Esophagus muscularis mucosa (tissue), 4 donors: ENCODE measurements around the gene TIE1. TPM values are rescaled to one million over a fixed set of nuclear protein-coding genes. Genes with fewer than 3 reads are reported as not detected.

Experiments
- DNase-seq: peaks from one replicate; pipeline ENCODE4 v3.0.0-alpha.2; 2017; ENCODE audit errors: extremely low spot score
- H3K27ac ChIP-seq, 4 donors: fragments of 200-600 bp; sonication (generic); replicated peaks in 1 of 4; 1 replicate in 3 of 4; 2 replicates in 1 of 4; pipeline ENCODE4 v1.5.1; 2016 to 2019; ENCODE audit warnings: mild to moderate bottlenecking in 1 of 4
- H3K27me3 ChIP-seq, 4 donors: fragments of 200-600 bp; sonication (generic); one replicate each; pipeline versions ENCODE4 v1.5.1 to v1.6.0; 2016 to 2019
- H3K36me3 ChIP-seq, 4 donors: fragments of 200-600 bp; sonication (generic); one replicate each; pipeline ENCODE4 v1.5.1; 2016 to 2019
- H3K4me1 ChIP-seq, 4 donors: fragments of 200-600 bp; sonication (generic); one replicate each; pipeline ENCODE4 v1.5.1; 2016 to 2019
- H3K4me3 ChIP-seq, 4 donors: fragments of 200-600 bp; sonication (generic); 1 replicate in 2 of 4; 2 replicates in 2 of 4; pipeline ENCODE4 v1.5.1; 2016 to 2019; ENCODE audit warnings: mild to moderate bottlenecking in 4 of 4, moderate library complexity in 1 of 4
- H3K9me3 ChIP-seq, 4 donors: fragments of 200-600 bp; sonication (generic); 1 replicate in 3 of 4; 2 replicates in 1 of 4; pipeline ENCODE4 v1.5.1; 2016 to 2019
- EP300 ChIP-seq: sonication (generic); formaldehyde crosslinking; IDR thresholded peaks from one replicate; pipeline ENCODE4 v1.6.1; 2017; ENCODE audit warnings: antibody characterized with exemption
- POLR2A ChIP-seq: fragments of 450-650 bp; IDR thresholded peaks from one replicate; pipeline ENCODE4 v1.6.1; 2017; ENCODE audit warnings: antibody characterized with exemption, moderate library complexity, mild to moderate bottlenecking, low read depth
- POLR2AphosphoS5 ChIP-seq, 2 donors: sonication (generic); formaldehyde crosslinking; IDR thresholded peaks; one replicate each; pipeline ENCODE4 v1.6.1; 2017; ENCODE audit warnings: antibody characterized with exemption in 2 of 2
- WGBS: methylation state at CpG from one replicate; pipeline ENCODE4 v1.1.5; 2018; 5-methylcytosine and 5-hydroxymethylcytosine counted together
- intact Hi-C: fragments of 100-400 bp; cut with DNase I; formaldehyde crosslinking; loops from one replicate; pipeline ENCODE4 v1.15.1; 2023
- total RNA-seq, 4 donors: library from RNA; depleted of rRNA; stranded (reverse); fragments of >200 nt; gene quantifications; one replicate each; pipeline versions ENCODE4 v1.1.0 to v1.2.1, GENCODE V29; 2016
- TF ChIP-seq, protein P1 (sequence below), 3 experiments: fragments of 200-600 bp in 2 of 3; fragments of 450-650 bp in 1 of 3; sonication (generic) in 2 of 3; IDR thresholded peaks; one replicate each; pipeline ENCODE4 v1.5.1; 2017 to 2019; ENCODE audit warnings: antibody characterized with exemption in 3 of 3, mild to moderate bottlenecking in 2 of 3, moderate library complexity in 1 of 3

The TIE1 gene
- total RNA-seq, 4 donors from 2014 or later: 16.2 to 51.1 (median 32.6) TPM

DNA sequence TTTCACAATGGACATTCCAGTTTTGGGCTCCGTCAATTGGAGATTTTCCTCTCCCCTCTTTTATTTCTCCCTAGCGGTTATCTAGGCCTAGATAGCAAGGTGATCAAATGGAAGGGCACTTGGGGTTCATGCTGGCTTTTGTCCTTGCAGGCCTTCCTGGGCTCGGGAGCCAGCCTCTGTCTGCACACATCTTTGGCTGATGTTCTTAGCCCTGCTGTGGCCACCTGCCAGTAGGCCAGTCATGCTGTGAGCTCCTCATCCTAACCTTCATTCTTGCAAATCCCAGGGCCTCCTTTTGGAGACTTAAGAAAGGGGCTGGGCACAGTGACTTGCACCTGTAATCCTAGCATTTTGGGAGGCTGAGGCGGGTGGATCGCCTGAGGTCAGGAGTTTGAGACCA, 13.5 kb downstream of the TIE1 start:
- intact Hi-C loops: no loop called here
- H3K4me3 ChIP-seq: no peak overlapping the region
- H3K36me3 ChIP-seq: peaks cover 0 to 62% (median 9%) of the 10 kb centered on the region in 4 donors
- no peak overlapping the region for H3K27ac ChIP-seq
- DNase-seq: no peak
- WGBS: 100% methylated on average over 5 of the region's 5 CpGs
- TF ChIP-seq POLR2AphosphoS5 (IDR thresholded peaks at IDR 0.05): no peak
- no peak for TF ChIP-seq POLR2A
- no peak for TF ChIP-seq EP300
- TF ChIP-seq, protein P1, sequence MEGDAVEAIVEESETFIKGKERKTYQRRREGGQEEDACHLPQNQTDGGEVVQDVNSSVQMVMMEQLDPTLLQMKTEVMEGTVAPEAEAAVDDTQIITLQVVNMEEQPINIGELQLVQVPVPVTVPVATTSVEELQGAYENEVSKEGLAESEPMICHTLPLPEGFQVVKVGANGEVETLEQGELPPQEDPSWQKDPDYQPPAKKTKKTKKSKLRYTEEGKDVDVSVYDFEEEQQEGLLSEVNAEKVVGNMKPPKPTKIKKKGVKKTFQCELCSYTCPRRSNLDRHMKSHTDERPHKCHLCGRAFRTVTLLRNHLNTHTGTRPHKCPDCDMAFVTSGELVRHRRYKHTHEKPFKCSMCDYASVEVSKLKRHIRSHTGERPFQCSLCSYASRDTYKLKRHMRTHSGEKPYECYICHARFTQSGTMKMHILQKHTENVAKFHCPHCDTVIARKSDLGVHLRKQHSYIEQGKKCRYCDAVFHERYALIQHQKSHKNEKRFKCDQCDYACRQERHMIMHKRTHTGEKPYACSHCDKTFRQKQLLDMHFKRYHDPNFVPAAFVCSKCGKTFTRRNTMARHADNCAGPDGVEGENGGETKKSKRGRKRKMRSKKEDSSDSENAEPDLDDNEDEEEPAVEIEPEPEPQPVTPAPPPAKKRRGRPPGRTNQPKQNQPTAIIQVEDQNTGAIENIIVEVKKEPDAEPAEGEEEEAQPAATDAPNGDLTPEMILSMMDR (IDR thresholded peaks at IDR 0.05): no peak
- no peaks in the 10 kb centered on the region for H3K9me3 ChIP-seq
- H3K27me3 ChIP-seq: no peaks in the 10 kb centered on the region
- no peaks in the 10 kb centered on the region for H3K4me1 ChIP-seq

DNA sequence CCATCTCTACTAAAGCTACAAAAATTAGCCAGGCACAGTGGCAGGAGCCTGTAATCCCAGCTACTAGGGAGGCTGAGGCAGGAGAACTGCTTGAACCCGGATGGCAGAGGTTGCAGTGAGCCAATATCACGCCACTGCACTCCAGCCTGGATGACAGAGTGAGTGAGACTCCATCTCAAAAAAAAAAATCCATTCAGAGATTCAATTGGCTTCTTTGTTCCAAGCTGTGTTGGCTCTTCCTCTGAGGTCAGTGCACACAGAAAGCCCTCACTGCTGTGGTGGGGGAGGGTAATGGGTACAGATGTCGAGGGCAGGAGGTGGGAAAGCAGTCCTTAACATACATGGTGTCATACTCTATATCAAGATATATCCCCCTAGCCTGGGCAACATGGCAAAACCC, 14.7 kb downstream of the TIE1 start:
- H3K27ac ChIP-seq: no peak overlapping the region
- intact Hi-C loops: no loop called here
- no peaks in the 10 kb centered on the region for H3K9me3 ChIP-seq
- peaks cover 0 to 61% (median 7%) of the 10 kb centered on the region in 4 donors for H3K36me3 ChIP-seq
- H3K4me1 ChIP-seq: no peaks in the 10 kb centered on the region
- no peaks in the 10 kb centered on the region for H3K27me3 ChIP-seq
- DNase-seq: no peak
- no peak overlapping the region for H3K4me3 ChIP-seq
- 73% methylated on average over 3 of the region's 3 CpGs for WGBS
- TF ChIP-seq EP300 (no peak), POLR2AphosphoS5 (IDR thresholded peaks at IDR 0.05) (no peak), POLR2A (no peak)
- TF ChIP-seq, protein P1 (IDR thresholded peaks at IDR 0.05): no peak

DNA sequence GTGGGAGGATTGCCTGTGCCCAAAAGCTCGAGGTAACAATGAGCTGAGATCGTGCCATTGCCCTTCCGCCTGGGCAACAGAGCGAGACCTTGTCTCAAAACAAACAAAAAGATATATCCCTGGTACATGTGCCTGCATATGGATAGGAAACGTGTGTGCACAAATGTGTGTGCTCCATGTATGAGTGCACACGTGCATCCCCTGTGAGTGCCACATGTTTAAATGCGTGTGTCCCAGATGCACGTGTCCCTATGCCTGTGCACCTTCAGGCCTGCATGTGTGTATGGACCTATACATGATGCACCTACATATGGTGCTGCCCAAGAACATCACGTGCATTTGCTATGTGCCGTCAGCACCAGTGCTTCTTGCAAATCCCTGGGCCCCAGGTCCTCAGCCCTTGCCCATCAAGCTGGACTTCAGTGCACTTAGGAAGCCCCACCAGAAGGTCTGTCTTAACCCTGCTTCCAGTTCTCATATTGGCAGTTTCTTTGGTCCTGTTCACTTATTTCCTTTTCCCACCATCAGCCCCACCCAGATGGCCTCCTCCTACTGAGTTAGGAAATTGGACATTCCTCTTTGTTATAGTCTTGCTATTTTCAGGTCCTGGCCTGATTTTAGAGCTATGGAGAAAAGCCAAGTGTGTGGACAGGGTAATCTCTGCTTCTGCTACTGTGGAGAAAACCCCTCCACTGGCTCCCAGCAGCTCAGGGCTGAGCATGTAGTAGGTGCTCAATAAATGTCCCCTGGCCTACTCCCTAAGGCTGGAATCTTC, 15.4 kb downstream of the TIE1 start:
- TF ChIP-seq, protein P1 (IDR thresholded peaks at IDR 0.05): no peak
- TF ChIP-seq POLR2A: no peak
- peaks cover 0 to 60% (median 7%) of the 10 kb centered on the region in 4 donors for H3K36me3 ChIP-seq
- no peak for DNase-seq
- no peaks in the 10 kb centered on the region for H3K4me1 ChIP-seq
- no peak overlapping the region for H3K4me3 ChIP-seq
- no peak overlapping the region for H3K27ac ChIP-seq
- H3K9me3 ChIP-seq: no peaks in the 10 kb centered on the region
- no peaks in the 10 kb centered on the region for H3K27me3 ChIP-seq
- intact Hi-C loops: no loop called here
- WGBS: 85% methylated on average over 8 of the region's 10 CpGs

DNA sequence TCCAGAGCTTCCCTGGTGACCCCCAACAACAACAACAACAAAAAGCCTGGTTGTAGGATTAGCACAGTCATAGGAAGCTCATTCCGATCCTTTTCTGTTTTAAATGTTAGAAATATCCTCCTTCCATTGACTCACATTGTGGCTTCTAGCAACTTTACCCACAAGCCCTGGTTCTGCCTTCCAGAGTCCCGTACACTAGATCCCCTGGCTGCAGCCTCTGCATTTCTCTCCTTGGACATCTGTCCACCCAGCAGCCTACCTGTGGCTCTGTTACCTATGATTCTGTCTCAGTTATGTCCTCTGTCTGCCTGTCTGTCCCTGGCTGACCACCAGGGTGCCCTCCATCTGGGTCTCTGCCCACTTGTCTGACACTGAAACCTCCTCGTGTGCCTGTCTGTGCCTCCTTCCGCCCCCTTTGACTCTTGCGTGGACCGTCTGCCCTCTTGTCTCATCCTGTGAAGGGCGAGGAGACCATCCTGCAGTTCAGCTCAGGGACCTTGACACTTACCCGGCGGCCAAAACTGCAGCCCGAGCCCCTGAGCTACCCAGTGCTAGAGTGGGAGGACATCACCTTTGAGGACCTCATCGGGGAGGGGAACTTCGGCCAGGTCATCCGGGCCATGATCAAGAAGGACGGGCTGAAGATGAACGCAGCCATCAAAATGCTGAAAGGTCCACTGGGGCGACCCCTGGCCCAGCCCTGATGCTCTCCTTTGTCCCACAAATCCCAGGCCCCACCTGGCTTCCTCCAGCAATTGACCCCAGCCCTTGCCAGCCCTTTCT, 16.1 kb downstream of the TIE1 start:
- Histone ChIP-seq H3K4me3 (no peak overlapping the region), H3K27ac (no peak overlapping the region), H3K9me3 (no peaks in the 10 kb centered on the region), H3K36me3 (peaks cover 0 to 58% (median 8%) of the 10 kb centered on the region in 4 donors), H3K4me1 (no peaks in the 10 kb centered on the region), H3K27me3 (no peaks in the 10 kb centered on the region)
- intact Hi-C loops: no loop called here
- TF ChIP-seq, protein P1 (IDR thresholded peaks at IDR 0.05): no peak
- TF ChIP-seq POLR2A: no peak
- TF ChIP-seq POLR2AphosphoS5 (IDR thresholded peaks at IDR 0.05): no peak
- TF ChIP-seq EP300: no peak
- WGBS: 81% methylated on average over 6 of the region's 16 CpGs
- no peak for DNase-seq
